Endothelial cell of umbilical vein (primary cell): Measurements from ENCODE around the gene BOLA2B. TPM values are rescaled to one million over a fixed set of nuclear protein-coding genes. Genes with fewer than 3 reads are reported as not detected.

Experiments
- BruUV-seq: library from RNA; stranded (reverse); fragments of 400-500 nt; replicated peaks from 2 replicates; lab custom pipeline; 2021; lab: Mats Ljungman, UMichigan
- CTCF ChIA-PET: fragments of 300-600, 350-600 bp; sonication (Branson Sonifier 250); formaldehyde crosslinking; loops from one replicate; lab custom pipeline; 2021; ENCODE audit warnings: antibody characterized with exemption, inconsistent platforms; lab: Charles Lee
- POLR2A ChIA-PET: fragments of 300-600, 350-600 bp; sonication (Branson Sonifier 250); formaldehyde crosslinking; loops from one replicate; lab custom pipeline; 2021; ENCODE audit warnings: antibody characterized with exemption, inconsistent platforms; lab: Charles Lee
- DNase-seq: peaks from one replicate; pipeline ENCODE4 v3.0.0-alpha.2; 2011; ENCODE audit warnings: low read depth, low spot score
- FAIRE-seq: peaks from 2 replicates; lab custom pipeline; 2011; peaks lifted over from hg19 to GRCh38; lab: Jason Lieb, UNC
- H2AFZ ChIP-seq: 2 replicates; pipeline ENCODE4 v1.6.0; 2012; ENCODE audit warnings: low read depth, low read length, control low read depth, inconsistent platforms
- H3K27ac ChIP-seq: 2 replicates; pipeline ENCODE4 v1.5.1; 2011; ENCODE audit warnings: low read depth, mild to moderate bottlenecking, control low read depth, low read length, moderate library complexity; ENCODE audit not compliant: insufficient read depth
- H3K27me3 ChIP-seq, 2 experiments: 2 replicates each; pipeline versions ENCODE4 v1.6.0 to v1.6.1; 2011; ENCODE audit warnings: low read length in 2 of 2, mixed read lengths in 1 of 2; ENCODE audit not compliant: control insufficient read depth in 2 of 2, insufficient read depth in 2 of 2
- H3K36me3 ChIP-seq, 2 experiments: 2 replicates in 1 of 2; 3 replicates in 1 of 2; pipeline ENCODE4 v1.5.1; 2011; ENCODE audit warnings: low read length in 2 of 2, mild to moderate bottlenecking in 1 of 2, moderate library complexity in 1 of 2; ENCODE audit not compliant: control insufficient read depth in 2 of 2, insufficient read depth in 2 of 2; ENCODE audit errors: extremely low read depth in 1 of 2
- H3K4me1 ChIP-seq: 3 replicates; pipeline ENCODE4 v1.5.1; 2011; ENCODE audit warnings: mild to moderate bottlenecking, low read length; ENCODE audit not compliant: control insufficient read depth, insufficient read depth; ENCODE audit errors: extremely low read depth
- H3K4me2 ChIP-seq: 2 replicates; pipeline ENCODE4 v1.6.1; 2011; ENCODE audit warnings: low read length, control low read depth, mixed read lengths; ENCODE audit not compliant: insufficient read depth
- H3K4me3 ChIP-seq, 3 experiments: fragments of 200-600 bp in 1 of 3; sonication (generic), shearing (Covaris generic) in 1 of 3; replicated peaks in 1 of 3; 2 replicates each; pipeline ENCODE4 v1.5.1; 2011 to 2016; ENCODE audit warnings: control low read depth in 3 of 3, low read length in 3 of 3, mild to moderate bottlenecking in 2 of 3, inconsistent platforms in 1 of 3, low read depth in 1 of 3, moderate library complexity in 1 of 3; ENCODE audit not compliant: insufficient read depth in 1 of 3
- H3K79me2 ChIP-seq: 2 replicates; pipeline ENCODE4 v1.6.0; 2012; ENCODE audit warnings: low read length, inconsistent platforms; ENCODE audit not compliant: control insufficient read depth, insufficient read depth
- H3K9ac ChIP-seq: replicated peaks from 2 replicates; pipeline ENCODE3; 2011; ENCODE audit warnings: low read length, control low read depth; ENCODE audit not compliant: insufficient read depth; ENCODE audit errors: extremely low read depth
- H3K9me1 ChIP-seq: replicated peaks from 3 replicates; pipeline ENCODE4 v1.6.0; 2011; ENCODE audit warnings: mild to moderate bottlenecking, low read length; ENCODE audit not compliant: control insufficient read depth, insufficient read depth; ENCODE audit errors: extremely low read depth
- H3K9me3 ChIP-seq: replicated peaks from 2 replicates; pipeline ENCODE4 v1.5.1; 2012; ENCODE audit warnings: low read length, inconsistent platforms; ENCODE audit not compliant: control insufficient read depth, insufficient read depth
- H4K20me1 ChIP-seq: replicated peaks from 2 replicates; pipeline ENCODE3; 2011; ENCODE audit warnings: mild to moderate bottlenecking, low read length; ENCODE audit not compliant: control insufficient read depth, insufficient read depth; ENCODE audit errors: extremely low read depth
- EZH2 ChIP-seq: IDR thresholded peaks from 2 replicates; pipeline ENCODE4 v1.6.1; 2012; ENCODE audit warnings: borderline replicate concordance, low read depth, mild to moderate bottlenecking, moderate library complexity, low read length, inconsistent platforms; ENCODE audit not compliant: severe bottlenecking
- FOS ChIP-seq: IDR thresholded peaks from 2 replicates; pipeline ENCODE4 v1.6.1; 2011; ENCODE audit warnings: mild to moderate bottlenecking, low read length, moderate library complexity, borderline replicate concordance; ENCODE audit not compliant: insufficient read depth
- GATA2 ChIP-seq: IDR thresholded peaks from 2 replicates; pipeline ENCODE4 v1.7.0; 2011; ENCODE audit warnings: low read depth, mild to moderate bottlenecking, moderate library complexity, mixed read lengths, low read length; ENCODE audit not compliant: insufficient read length, insufficient read depth
- JUN ChIP-seq: IDR thresholded peaks from 2 replicates; pipeline ENCODE4 v1.6.1; 2011; ENCODE audit warnings: borderline replicate concordance, low read depth; ENCODE audit not compliant: insufficient read length, insufficient read depth
- MYC ChIP-seq: IDR thresholded peaks from one replicate; pipeline ENCODE4 v1.6.1; 2011; ENCODE audit warnings: mild to moderate bottlenecking, low read depth, low read length
- POLR2A ChIP-seq: IDR thresholded peaks from 2 replicates; pipeline ENCODE4 v1.6.1; 2012; ENCODE audit warnings: low read depth, mild to moderate bottlenecking, control low read depth, low read length
- POLR2AphosphoS5 ChIP-seq: IDR thresholded peaks from 2 replicates; pipeline ENCODE4 v1.6.1; 2012; ENCODE audit warnings: low read depth, mild to moderate bottlenecking, control low read depth, low read length, moderate library complexity; ENCODE audit not compliant: insufficient read depth
- dilution Hi-C: fragments of 300-500 bp; cut with MboI; formaldehyde crosslinking; loops from one replicate; pipeline ENCODE4 v1.15.0; 2019; ENCODE audit warnings: low sequenced_read_pairs; ENCODE audit not compliant: extremely low pct_ligation_motif_present
- intact Hi-C: fragments of 100-400 bp; cut with micrococcal nuclease; formaldehyde crosslinking; loops from one replicate; pipeline ENCODE4 v1.10.0; 2022
- polyA plus RNA-seq, 4 experiments: library from polyadenylated mRNA; depleted of rRNA in 3 of 4; stranded (reverse) in 3 of 4; unstranded in 1 of 4; fragments of >200 nt; gene quantifications; 2 replicates each; pipeline versions ENCODE4 v1.2.1 to v1.2.3, GENCODE V29; 2011 to 2012; ENCODE audit warnings: missing spikeins in 1 of 4
- total RNA-seq: library from RNA; stranded (reverse); gene quantifications from 2 replicates; pipeline ENCODE4 v1.2.3, GENCODE V29; 2021
- TF ChIP-seq, protein P1 (sequence below), 2 donors: IDR thresholded peaks; 1 replicate in 1 of 2; 2 replicates in 1 of 2; pipeline ENCODE4 v1.5.1; 2011; ENCODE audit warnings: low read length in 2 of 2, mild to moderate bottlenecking in 2 of 2, moderate library complexity in 2 of 2, control low read depth in 1 of 2, inconsistent platforms in 1 of 2, low read depth in 1 of 2; ENCODE audit not compliant: insufficient read depth in 1 of 2; ENCODE audit errors: extremely low read depth in 1 of 2
- TF ChIP-seq, protein P2 (sequence below): IDR thresholded peaks from 2 replicates; pipeline ENCODE4 v1.6.1; 2011; ENCODE audit not compliant: insufficient read depth, insufficient read length

BOLA2B gene
- total and polyA plus RNA-seq, 2 donors (not counting 3 experiments of a cell fraction or from before 2014, with no cell fraction given), result 161 to 354 TPM

GRCh38 chr16:30147843-30148510, 45.5 kb downstream of the BOLA2B start:
- Histone ChIP-seq H3K4me1 (no peaks in the 10 kb centered on the region), H3K27me3 (no peaks in the 10 kb centered on the region), H3K9ac (no peak overlapping the region), H3K4me3 (no peak overlapping the region), H3K9me3 (no peaks in the 10 kb centered on the region), H3K36me3 (no peaks in the 10 kb centered on the region), H3K79me2 (no peaks in the 10 kb centered on the region), H3K9me1 (no peaks in the 10 kb centered on the region), H2AFZ (no peak overlapping the region), H3K27ac (no peak overlapping the region), H4K20me1 (no peaks in the 10 kb centered on the region), H3K4me2 (no peak overlapping the region)
- ChIA-PET CTCF (interaction anchor here (0.6 kb wide), 1 partner anchor 648 kb away, joined by 3 read pairs; no protein-coding TSS in a partner anchor), POLR2A (no interaction called here)
- no TSS peak for BruUV-seq
- intact Hi-C loops, result no loop called here
- no peak for DNase-seq
- TF ChIP-seq EZH2 (no peak), GATA2 (no peak), POLR2AphosphoS5 (no peak), MYC (no peak), JUN (no peak), FOS (no peak), POLR2A (no peak)
- TF ChIP-seq, protein P1, sequence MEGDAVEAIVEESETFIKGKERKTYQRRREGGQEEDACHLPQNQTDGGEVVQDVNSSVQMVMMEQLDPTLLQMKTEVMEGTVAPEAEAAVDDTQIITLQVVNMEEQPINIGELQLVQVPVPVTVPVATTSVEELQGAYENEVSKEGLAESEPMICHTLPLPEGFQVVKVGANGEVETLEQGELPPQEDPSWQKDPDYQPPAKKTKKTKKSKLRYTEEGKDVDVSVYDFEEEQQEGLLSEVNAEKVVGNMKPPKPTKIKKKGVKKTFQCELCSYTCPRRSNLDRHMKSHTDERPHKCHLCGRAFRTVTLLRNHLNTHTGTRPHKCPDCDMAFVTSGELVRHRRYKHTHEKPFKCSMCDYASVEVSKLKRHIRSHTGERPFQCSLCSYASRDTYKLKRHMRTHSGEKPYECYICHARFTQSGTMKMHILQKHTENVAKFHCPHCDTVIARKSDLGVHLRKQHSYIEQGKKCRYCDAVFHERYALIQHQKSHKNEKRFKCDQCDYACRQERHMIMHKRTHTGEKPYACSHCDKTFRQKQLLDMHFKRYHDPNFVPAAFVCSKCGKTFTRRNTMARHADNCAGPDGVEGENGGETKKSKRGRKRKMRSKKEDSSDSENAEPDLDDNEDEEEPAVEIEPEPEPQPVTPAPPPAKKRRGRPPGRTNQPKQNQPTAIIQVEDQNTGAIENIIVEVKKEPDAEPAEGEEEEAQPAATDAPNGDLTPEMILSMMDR (IDR thresholded peaks at IDR 0.05; ENCODE audit: extremely low read depth in 1 of 2, insufficient read depth in 1 of 2, low read depth in 1 of 2, low read length in 2 of 2), result no peak
- TF ChIP-seq, protein P2, sequence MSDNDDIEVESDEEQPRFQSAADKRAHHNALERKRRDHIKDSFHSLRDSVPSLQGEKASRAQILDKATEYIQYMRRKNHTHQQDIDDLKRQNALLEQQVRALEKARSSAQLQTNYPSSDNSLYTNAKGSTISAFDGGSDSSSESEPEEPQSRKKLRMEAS, result no peak
- dilution Hi-C loops, result no loop called here
- no peak for FAIRE-seq
